IPS-20b (cell line): Measurements from ENCODE around the gene KLHL30.

Source experiments
- H3K27ac ChIP-seq: one replicate; pipeline ENCODE4 v1.5.1; 2013; ENCODE audit warnings: low read length
- H3K27me3 ChIP-seq: 2 replicates; pipeline ENCODE4 v1.6.1; 2013; ENCODE audit warnings: mild to moderate bottlenecking, low read length, inconsistent platforms; ENCODE audit not compliant: insufficient read depth
- H3K36me3 ChIP-seq: 2 replicates; pipeline ENCODE4 v1.6.1; 2013; ENCODE audit warnings: low read depth, mild to moderate bottlenecking, inconsistent platforms, low read length, moderate library complexity; ENCODE audit not compliant: insufficient read depth
- H3K4me1 ChIP-seq: 2 replicates; pipeline ENCODE4 v1.6.1; 2013; ENCODE audit warnings: mild to moderate bottlenecking, control low read depth, inconsistent platforms, low read length, moderate library complexity; ENCODE audit not compliant: insufficient read depth
- H3K4me3 ChIP-seq: 2 replicates; pipeline ENCODE4 v1.5.1; 2013; ENCODE audit warnings: mild to moderate bottlenecking, low read length, inconsistent platforms
- H3K9ac ChIP-seq: 2 replicates; pipeline ENCODE4 v1.6.1; 2013; ENCODE audit warnings: low read depth, mild to moderate bottlenecking, inconsistent platforms, low read length, moderate library complexity
- H3K9me3 ChIP-seq: 2 replicates; pipeline ENCODE4 v1.6.1; 2013; ENCODE audit warnings: mild to moderate bottlenecking, low read depth, low read length, inconsistent platforms; ENCODE audit not compliant: insufficient read depth

Gene KLHL30

GRCh38 chr2:238097988-238098871 lies 40.2 kb upstream of the KLHL30 start:
- Histone ChIP-seq H3K27me3 (no peaks in the 10 kb centered on the region), H3K36me3 (peaks cover 7% of the 10 kb centered on the region; the same call in 1 of the 2 replicates), H3K27ac (no peak overlapping the region), H3K4me3 (no peak overlapping the region), H3K4me1 (peaks cover 7% of the 10 kb centered on the region), H3K9me3 (no peaks in the 10 kb centered on the region), H3K9ac (no peak overlapping the region)

- Histone ChIP-seq H3K36me3 (peaks cover 7% of the 10 kb centered on the region; the same call in 1 of the 2 replicates), H3K9ac (no peak overlapping the region), H3K4me3 (no peak overlapping the region), H3K27me3 (no peaks in the 10 kb centered on the region), H3K27ac (no peak overlapping the region), H3K9me3 (no peaks in the 10 kb centered on the region), H3K4me1 (peaks cover 7% of the 10 kb centered on the region)
These were observed 39.4 kb upstream of the KLHL30 start for GRCh38 chr2:238098901-238099713.

- H3K4me1 ChIP-seq: peaks cover 7% of the 10 kb centered on the region
- H3K36me3 ChIP-seq: peaks cover 7% of the 10 kb centered on the region; the same call in 1 of the 2 replicates
- H3K27me3 ChIP-seq: no peaks in the 10 kb centered on the region
- H3K9me3 ChIP-seq: no peaks in the 10 kb centered on the region
- H3K27ac ChIP-seq: no peak overlapping the region
- no peak overlapping the region for H3K4me3 ChIP-seq
- no peak overlapping the region for H3K9ac ChIP-seq
These were observed 38.8 kb upstream of the KLHL30 start for GRCh38 chr2:238099714-238100048.

GRCh38 chr2:238100049-238100820 lies 38.2 kb upstream of the KLHL30 start, which contains the start of gene ESPNL:
Gene ESPNL, plus strand, starts transcription at chr2:238100340. Its CDS starts 80 bp downstream, at chr2:238100420.
- Histone ChIP-seq H3K4me1 (peaks cover 7% of the 10 kb centered on the region), H3K27ac (no peak within 1 kb of the TSS), H3K4me3 (no peak within 1 kb of the TSS)

DNA sequence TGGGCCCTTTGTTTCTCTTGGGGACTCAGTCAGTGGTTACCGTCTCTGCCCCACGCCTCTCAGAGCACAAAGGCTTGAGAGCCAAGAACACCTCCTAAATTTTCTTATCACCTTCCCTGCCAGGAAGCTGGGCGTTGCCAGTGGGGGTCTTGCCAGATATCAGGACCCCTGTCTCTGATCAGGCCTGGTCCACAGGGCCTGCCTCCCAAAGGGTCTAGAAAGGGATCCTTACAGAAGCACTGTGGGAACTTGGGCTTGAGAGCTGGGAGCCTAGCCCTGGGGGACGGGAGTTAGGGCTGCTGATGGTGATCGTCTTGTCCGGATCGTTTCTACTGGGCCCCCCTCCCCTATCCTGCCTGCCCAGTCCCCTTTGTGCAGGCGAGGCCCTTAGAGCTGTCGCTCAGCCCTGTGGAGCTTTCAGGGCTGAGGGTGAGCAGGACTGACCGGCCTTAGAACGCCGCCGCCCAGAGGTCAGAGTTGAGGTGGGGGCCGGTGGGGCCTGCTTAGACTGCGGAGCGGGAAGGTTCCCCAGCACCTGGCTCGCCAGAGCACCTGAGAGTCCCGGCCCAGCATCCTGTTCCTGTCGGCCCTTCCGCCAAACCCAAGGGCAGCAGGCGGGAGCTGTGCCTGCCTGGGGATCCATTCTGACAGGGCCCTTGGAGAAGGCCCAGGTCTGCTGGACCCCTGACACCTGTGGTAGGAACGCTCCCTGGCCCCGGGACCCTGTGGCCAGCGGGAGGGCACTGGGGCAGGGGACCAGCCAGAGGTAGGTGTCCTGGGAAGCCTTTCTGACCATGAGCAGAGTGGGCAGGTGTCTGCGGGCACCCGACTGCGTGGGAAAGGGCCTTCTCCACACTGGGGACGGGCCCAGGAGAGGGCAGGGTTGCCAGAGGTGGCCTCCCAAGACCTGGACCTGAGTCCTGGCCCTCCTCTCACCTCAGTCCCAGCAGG lies 37.4 kb upstream of the KLHL30 start:
- Histone ChIP-seq H3K9me3 (no peaks in the 10 kb centered on the region), H3K27me3 (no peaks in the 10 kb centered on the region), H3K4me1 (peaks cover 7% of the 10 kb centered on the region), H3K27ac (no peak overlapping the region), H3K4me3 (no peak overlapping the region), H3K9ac (no peak overlapping the region), H3K36me3 (no peaks in the 10 kb centered on the region)

More at GRCh38 chr2:238100049-238100820, 38.2 kb upstream of the KLHL30 start, which contains the start of gene ESPNL:
- Histone ChIP-seq H3K27me3 (no peaks in the 10 kb centered on the region), H3K36me3 (peaks cover 3% of the 10 kb centered on the region; the same call in 1 of the 2 replicates), H3K9me3 (no peaks in the 10 kb centered on the region), H3K9ac (no peak within 1 kb of the TSS)

DNA sequence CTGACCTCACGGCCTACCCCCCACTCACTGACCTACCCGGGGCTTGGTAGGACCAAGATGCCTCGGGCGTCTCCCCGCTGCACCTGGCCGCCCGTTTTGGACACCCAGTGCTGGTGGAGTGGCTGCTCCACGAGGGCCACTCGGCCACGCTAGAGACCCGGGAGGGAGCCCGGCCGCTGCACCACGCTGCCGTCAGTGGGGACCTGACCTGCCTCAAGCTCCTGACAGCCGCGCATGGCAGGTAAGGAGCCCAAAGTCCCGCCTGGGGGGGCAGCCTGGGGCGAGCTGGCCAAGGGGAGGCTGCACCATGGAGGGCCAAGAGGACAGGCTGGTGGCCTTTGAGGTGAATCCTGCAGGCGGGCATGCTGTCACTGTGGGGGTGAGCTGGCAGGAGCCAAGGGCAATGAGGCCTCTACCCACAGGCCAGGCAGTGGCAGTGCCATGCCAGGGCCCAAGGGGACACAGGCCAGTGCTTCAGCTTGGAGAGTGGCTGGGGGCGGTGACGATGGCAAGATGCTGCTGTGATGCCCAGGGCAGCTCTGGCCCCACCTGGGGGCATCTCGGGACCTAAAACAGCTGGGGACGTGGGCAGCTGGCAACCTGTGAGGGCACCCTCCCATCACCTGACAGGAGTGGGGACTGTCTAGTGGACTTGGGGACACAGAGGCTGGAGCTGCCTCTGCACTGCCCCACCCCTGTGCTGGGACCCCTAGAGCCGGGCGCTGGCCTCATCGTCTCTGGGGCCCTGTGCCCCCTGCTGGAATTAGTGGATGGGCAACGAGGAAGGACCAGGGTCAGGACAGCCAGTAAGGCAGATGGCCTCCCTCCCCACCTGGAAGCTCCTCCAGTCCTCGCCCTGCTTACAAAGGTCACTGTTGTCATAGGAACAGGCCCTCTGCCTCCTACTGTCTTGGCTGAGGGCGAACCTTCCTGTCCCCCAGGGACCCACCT lies 36.3 kb upstream of the KLHL30 start:
- Histone ChIP-seq H3K9me3 (no peaks in the 10 kb centered on the region), H3K27me3 (no peaks in the 10 kb centered on the region), H3K36me3 (no peaks in the 10 kb centered on the region), H3K4me1 (no peaks in the 10 kb centered on the region), H3K4me3 (no peak overlapping the region), H3K9ac (no peak overlapping the region), H3K27ac (no peak overlapping the region)

- Histone ChIP-seq H3K9me3 (no peaks in the 10 kb centered on the region), H3K27me3 (no peaks in the 10 kb centered on the region), H3K9ac (no peak overlapping the region), H3K4me3 (no peak overlapping the region), H3K4me1 (no peaks in the 10 kb centered on the region), H3K36me3 (no peaks in the 10 kb centered on the region), H3K27ac (no peak overlapping the region)
These were observed 35.6 kb upstream of the KLHL30 start for GRCh38 chr2:238102865-238103264.

DNA sequence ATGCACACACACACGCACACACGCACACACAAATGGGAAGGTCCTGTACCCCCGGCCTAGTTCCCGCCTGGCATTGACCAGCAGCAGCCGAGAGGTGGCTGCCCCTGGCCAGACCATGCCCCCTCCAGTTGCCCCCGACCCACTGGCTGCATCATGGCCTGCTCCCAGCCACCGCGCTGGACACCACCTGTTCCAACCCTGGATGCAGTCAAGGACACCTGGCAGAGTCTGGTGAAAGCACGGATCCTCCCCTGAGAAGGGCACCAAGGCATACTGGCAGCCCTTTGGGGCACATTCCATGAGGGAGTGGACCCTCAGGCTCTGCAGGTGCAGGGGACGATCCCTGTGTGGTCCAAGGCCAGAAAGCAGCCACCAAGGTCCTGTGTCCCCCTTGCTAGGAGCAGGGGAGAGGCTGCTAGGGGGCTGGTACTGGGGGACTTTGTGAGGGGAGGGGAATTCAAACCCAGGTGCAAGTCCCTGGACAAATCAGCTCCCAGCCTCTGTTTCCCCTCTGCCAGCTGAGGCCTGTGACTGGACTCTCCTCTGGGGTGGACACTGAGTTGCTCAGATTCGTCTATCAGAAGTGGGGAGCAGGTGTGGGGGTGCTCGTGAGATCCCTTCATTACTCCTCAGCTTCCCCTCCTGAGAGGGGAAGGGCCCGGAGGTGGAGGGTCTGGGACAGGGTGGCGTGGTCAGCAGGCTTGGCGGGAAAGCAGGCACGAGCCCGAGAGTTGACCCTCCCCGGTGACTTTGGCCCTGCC lies 34.8 kb upstream of the KLHL30 start:
- Histone ChIP-seq H3K27ac (no peak overlapping the region), H3K4me3 (no peak overlapping the region), H3K9me3 (no peaks in the 10 kb centered on the region), H3K36me3 (no peaks in the 10 kb centered on the region), H3K9ac (no peak overlapping the region), H3K4me1 (peaks cover 4% of the 10 kb centered on the region; the same call in 1 of the 2 replicates), H3K27me3 (no peaks in the 10 kb centered on the region)

- no peaks in the 10 kb centered on the region for H3K9me3 ChIP-seq
- no peak overlapping the region for H3K27ac ChIP-seq
- no peak overlapping the region for H3K9ac ChIP-seq
- H3K27me3 ChIP-seq: no peaks in the 10 kb centered on the region
- no peaks in the 10 kb centered on the region for H3K36me3 ChIP-seq
- H3K4me3 ChIP-seq: no peak overlapping the region
- peaks cover 4% of the 10 kb centered on the region; the same call in 1 of the 2 replicates for H3K4me1 ChIP-seq
These were observed 34.2 kb upstream of the KLHL30 start for GRCh38 chr2:238104226-238104690.
